ENCODE results near the gene AK8.

DNA sequence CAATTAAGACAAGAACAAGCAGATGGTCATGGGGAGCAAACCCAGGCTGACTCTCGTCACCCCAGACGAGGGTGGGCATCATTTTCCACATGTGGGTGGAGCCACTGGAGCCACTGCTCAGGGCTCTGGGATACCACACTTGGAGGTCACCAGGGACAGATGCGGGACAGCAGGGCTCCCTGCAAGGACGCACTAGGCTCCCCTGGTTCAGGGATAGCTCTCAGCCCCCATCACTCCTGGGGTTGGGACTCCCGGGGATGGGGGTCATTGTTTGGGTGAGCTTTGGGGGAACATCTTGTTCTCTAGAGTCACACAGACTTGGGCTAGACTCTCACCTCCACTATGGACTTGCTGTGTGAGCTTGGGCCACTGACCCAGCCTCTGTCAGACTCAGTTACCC, 150.0 kb downstream of the AK8 start:
- TF ChIP-seq CTCF (IDR thresholded peaks at IDR 0.05) (no peak), POLR2A (IDR thresholded peaks at IDR 0.05) (no peak)
